GM18861 (cell line): Measurements from ENCODE around the gene OR5AC2.

Source experiments
- ATAC-seq: cut with Tn5 transposase; IDR thresholded peaks from one replicate; pipeline ENCODE4 v1.9.1; 2021; ENCODE audit not compliant: unreplicated experiment

Gene OR5AC2

DNA sequence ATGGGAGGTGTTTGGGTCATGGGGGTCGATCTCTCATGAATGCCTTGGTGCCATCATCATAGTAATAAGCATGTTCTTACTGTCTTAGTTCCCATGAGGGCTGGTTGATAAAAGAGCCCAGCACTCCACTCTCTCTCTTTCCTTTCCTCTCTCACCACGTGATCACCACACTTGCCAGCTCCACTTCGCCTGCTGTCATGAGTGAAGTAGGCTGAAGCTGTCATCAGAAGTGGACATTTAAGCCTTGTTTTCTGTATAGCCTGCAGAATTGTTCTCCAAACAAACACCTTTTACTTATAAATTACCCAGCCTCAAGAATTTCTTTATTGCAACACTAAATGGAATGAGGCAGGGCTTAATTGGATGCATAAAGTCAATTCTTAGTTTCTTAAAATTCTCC is 49.7 kb downstream of the OR5AC2 start:
- ATAC-seq: no peak
